Stimulated activated CD4-positive, alpha-beta T cell treated with anti-CD3 and anti-CD28 coated beads, Interleukin-15, amount 100 ng/mL, for 1 hour (primary cell): ENCODE results near the gene RIMBP2.
"Not testable (repeated sequence)": the region's sequence is repeated elsewhere in the genome, so short reads cannot be mapped to it uniquely, and the experiment has no call there.

Experiments
- DNase-seq, 2 donors: peaks; one replicate each; pipeline ENCODE4 v3.0.0-alpha.2; 2020; ENCODE audit warnings: low read depth in 1 of 2, low spot score in 1 of 2

The RIMBP2 gene

DNA sequence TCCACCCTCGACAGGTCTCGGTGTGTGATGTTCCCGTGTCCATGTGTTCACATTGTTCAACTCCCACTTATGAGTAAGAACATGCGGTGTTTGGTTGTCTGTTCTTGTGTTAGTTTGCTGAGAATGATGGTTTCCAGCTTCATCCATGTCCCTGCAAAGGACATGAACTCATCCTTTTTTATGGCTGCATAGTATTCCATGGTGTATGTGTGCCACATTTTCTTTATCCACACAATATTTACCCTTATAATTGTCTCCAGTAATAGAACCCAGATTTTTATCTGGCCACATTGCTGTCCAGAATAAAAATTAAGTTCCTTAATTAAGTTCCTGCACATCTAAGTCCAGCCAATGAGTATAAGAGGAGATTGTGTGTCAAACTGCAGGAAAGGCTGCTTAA, 22.3 kb upstream of the RIMBP2 start:
- DNase-seq = not testable (repeated sequence)

DNA sequence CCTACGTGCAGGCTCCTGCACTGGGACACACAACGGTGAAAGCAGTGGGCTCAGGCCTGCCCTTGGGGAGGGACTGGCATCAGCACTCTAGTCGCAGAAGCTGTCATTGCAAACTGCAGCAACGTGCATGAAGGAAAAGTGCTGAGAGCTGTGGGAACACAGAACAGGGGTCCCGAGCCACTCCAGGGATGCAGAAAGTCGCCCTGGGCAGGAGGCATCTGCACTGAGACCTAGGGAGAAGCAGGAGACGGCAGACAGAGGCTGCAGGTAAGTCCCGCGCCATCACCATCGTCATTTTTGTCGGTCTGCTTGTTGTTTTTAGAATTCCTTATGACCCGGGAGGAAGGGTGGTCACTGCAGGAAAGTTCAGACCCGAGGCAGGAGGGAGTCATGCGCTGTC, 21.6 kb upstream of the RIMBP2 start:
- no peak for DNase-seq

DNA sequence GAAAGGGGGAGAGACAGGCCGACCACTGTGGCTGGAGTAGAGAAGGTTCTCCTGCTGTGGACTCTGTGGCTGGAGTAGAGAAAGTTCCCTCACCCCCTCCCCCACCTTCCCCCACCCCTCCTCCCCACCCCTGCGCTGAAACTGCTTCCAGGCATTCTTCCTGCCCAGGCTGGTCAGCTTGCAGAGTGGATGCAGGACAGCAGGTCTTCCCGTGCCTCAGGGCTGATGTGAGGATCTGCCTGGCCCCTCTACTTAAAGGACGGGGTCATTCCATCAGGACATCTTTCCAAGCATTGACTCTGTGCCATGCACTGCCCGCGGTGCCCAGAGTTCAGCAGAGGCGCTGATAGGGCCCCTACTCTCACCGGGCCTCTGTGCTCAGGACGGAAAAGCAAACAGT, 13.2 kb upstream of the RIMBP2 start:
- no peak for DNase-seq

DNA sequence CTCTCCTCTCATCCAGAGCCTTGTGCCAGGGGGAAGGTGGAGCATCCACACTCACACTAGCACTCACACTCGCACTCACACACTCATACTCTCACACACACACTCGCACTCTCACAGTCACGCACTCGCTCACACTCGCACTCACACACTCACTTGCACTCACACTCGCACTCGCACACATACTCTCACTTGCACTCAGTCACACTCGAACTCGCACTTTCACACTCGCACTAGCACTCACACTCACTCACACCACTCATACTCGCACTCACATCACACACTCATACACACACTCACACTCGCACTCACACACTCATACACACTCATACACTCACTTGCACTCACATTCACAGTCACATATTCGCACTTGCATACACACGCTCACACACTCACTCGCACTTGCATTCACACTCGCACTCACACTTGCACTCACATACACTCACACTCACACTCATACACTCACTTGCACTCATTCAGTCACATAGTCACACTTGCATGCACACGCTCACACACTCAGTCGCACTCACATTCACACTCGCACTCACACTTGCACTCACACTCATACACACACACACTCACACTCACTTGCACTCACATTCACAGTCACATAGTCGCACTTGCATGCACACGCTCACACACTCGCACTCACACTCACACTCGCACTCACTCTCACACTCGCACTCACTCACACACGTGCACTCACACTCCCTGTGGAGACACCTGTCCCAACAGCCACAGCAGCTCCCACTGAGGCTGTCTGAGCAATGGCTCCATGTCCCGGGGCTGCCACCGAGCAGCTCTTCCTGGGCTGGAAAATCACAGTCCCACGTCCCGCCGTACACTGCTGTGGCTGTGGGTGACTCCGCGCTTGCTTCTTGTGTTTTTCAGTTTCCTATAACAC, 12.3 kb upstream of the RIMBP2 start:
- no peak for DNase-seq

DNA sequence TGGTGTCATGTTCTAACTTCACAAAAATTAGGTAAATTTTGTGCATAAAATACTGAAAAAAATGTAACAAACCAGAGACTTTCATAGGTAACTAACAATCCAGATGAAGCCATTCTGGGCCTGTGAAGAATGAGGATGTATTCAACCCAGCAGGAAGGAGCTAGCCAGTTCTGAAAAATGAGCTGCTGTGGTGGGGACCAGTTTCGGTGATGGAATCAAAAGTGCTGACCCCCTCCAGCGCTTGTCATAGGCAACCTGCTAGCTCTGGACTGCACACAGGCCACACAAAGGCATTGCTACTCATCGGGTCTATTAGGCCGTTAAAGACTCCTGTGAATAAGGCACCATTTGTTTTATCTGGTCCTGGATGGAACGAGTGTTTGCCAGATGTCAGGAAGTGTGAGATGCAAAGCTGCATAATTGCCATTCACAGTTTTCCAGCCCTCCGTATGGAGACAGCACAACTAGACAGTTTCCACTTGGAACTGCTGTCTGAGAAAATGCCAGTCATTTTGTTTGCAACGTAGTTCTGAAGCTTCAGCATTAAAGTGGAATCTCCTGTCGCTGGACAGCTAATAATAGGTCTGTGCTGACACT, 3.3 kb upstream of the RIMBP2 start:
- DNase-seq = no peak

DNA sequence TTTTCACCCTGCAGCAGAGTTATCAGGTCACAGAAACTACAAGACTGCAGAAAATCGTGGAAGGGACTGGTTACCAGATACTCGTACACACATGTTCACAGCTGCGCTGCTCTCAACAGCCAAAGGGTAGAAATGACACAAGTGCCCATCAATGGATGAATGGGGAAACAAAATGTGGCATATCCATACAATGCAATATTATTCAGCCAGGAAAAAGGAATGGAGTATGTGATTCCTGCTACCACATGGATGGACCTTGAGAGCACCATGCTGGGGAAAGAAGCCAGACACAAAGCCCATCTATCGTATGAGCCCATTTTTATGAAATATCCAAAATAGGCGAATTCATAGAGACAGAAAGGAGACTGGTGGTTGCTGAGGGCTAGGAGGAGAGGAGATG, 1.7 kb upstream of the RIMBP2 start:
- DNase-seq = no peak

DNA sequence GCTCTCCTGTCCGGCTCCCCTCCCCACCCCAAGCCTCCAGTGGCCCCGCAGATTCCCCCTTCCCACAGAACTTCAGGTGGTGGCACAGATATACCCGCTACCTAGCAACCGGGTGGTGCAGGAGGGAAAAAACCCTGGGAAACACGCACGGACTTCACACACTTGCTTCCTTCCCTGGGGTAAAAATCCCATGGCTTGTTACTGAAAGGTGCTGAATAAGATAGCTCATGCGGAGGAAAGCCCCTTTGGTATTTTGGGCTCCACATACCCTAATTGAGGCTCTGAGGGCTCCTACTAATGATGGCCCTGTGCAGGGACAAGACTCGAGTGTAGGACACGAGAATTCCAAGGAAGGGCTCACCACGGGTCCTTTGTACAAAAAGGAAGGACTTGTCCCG, 869 bp upstream of the RIMBP2 start:
- no peak for DNase-seq

DNA sequence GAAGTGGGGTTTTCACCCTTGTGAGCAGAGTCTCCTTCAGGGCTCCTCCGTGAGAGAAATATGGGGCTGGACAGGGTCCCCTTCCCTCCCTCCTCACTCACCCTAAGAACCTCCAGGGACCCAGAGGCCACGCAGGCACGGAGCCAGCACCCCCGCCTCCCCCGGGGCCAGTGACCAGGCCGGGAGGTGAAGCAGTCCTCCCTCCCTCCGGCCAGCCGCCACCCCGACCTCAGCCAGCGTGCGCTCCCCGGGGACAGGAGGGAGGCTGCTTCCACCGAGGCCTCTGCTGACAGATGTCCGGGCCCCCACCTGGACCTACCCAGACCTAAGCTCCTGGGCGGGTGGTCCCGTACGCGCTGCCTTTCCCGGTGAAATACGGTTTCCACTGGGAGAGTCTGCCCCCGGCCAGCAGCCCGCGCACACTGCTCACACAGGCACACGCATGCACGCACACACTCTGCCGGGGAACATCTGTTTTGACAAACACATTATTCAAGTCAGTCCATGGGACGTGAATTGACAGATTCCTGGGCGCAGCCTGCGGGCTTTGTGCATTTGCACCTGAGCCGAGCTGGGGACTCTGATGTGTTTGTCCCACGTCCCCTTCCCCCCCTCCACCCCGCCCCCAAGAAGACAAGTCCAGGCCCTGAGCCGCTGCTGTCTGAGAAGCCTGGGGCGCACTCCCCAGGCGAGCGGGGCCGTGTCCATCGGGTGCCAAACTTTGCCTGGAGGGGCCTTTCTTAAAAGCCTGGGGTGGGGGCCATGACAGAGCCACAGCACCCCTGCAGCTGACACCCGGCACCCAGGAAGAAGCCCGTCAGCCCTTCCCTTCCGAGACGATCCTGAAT, 725 bp downstream of the RIMBP2 start:
- no peak for DNase-seq

DNA sequence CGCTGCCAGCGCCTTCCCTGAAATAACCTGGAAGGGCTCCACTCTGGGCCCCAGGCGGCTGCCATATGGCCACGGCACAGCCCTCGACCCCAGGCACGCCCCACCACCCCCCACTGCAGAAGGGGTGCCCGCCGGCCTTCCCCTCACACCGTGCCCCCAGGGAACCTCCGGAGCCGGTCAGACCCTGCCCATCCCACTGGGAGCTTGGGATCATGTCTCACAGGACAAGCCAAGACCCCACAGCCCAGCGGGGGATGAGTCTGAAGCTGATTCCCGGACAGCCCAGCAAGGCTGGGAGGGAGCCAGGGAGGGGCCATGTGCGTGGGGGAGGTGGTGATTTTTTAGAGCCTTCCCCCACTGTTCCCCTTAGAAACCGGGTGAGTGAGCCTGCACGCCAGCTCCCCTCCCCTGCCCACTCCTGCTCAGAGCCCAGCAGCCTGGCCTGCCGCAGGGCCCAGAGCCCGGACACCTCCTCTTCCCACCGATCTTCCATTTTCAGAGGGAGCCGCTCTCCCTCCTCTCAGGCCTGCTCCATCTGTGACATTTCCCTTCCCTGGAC, 1.4 kb downstream of the RIMBP2 start:
- DNase-seq = no peak

DNA sequence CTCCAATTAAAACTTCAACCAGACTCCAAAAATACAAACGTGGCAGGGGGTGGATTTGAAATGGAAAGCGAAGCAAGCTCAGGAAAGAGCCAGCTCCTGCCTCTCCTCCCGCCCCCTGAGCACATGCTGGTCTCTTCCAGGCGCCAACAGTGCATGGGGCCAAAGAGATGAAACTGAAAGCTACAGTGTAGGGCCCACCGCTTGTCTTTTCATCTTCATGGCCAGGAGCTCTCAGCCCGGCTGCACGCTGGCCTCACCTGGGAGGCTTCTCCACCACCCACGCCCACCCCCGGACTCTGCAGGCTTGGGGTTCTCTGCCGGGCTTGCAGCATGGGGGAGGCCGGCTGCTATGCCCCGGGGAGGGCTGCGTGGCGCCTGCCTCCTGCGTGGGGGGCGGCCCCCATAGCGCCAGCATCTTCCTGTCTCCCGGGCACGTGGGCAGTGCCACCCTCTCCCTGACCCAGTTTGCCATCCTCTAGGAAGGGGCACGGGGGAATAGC, 2.0 kb downstream of the RIMBP2 start:
- DNase-seq = no peak

DNA sequence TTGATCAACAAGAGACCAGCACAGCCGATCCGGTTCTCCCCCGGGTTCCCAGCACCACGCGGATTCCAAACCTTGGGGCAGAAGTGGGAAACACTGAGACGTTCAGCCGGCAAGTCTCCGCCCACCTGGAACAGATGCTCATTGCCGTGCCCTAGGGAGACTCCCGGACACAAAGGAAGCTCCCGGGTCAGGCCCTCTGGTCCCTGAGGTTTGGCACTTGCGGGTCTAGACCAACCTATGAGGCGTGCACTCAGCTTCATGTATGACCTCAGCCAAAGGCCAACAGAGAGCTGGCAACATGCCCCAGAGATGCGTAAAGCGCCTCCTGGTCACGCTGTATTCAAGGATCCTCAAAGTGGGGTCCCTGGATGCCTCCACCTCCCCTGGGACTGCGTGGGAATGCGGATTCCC, 2.5 kb downstream of the RIMBP2 start:
- no peak for DNase-seq

DNA sequence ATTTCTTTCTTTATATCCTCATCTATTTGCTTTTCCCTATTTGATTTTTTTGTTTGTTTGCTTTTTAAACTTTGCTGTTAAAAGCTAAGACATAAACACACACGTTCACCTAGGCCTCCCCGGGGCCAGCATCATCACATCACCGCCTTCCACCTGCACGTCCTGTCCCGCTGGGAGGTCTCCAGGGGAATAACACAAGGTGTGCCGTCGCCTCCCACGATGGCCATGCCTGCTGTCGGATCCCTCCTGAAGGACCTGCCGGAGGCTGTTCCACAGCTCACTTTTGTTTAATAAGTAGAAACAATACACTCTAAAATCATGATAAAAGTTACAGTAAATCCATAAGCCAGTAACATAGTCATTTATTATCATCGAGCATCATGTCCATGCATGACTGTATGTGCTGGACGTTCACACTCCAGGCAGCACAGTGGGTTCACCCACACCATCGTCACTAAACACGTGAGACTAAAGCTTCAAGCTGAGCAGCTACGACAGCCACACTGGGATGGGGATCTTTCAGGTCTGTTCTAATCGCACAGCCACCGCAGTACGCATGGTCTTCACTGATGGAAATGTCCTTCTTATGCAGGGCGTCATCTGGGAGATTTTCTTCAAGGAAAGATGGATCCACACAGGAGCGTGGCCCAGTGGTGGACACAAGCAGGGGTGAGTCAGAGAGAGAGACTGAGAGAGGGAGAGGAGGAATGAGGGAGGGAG, 3.6 kb downstream of the RIMBP2 start:
- no peak for DNase-seq

DNA sequence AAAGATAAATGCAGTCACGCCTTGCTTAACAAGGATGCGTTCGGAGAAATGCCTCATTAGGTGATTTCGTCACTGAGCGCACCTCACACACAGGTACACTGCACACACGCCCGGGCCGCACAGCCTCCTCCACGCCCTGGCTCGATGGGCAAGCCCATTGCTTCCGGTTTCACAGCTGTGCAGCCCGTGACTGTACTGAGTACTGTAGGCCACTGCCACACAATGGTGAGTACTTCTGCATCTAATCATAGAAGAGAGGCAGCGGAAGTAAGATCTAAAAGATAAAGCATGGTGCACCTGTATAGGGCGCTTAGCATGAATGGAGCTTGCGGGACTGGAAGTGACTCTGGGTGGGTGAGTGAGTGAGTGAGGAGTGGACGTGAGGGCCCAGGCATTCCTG, 4.3 kb downstream of the RIMBP2 start:
- no peak for DNase-seq

DNA sequence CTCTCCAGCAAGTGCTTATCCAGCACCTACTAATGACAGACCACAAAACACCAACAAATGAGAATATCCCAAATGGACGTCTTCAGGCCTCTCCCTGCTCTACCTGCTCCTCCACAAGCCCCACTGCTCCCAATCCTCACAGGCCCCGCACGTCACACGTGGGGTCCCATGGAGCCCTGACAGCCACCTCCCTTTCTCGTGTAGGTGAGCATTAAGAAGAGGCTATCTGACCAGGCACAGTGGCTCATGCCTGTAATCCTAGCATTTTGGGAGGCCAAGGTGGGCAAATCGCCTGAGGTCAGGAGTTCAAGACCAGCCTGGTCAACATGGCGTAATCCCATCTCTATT, 5.4 kb downstream of the RIMBP2 start:
- DNase-seq = no peak

DNA sequence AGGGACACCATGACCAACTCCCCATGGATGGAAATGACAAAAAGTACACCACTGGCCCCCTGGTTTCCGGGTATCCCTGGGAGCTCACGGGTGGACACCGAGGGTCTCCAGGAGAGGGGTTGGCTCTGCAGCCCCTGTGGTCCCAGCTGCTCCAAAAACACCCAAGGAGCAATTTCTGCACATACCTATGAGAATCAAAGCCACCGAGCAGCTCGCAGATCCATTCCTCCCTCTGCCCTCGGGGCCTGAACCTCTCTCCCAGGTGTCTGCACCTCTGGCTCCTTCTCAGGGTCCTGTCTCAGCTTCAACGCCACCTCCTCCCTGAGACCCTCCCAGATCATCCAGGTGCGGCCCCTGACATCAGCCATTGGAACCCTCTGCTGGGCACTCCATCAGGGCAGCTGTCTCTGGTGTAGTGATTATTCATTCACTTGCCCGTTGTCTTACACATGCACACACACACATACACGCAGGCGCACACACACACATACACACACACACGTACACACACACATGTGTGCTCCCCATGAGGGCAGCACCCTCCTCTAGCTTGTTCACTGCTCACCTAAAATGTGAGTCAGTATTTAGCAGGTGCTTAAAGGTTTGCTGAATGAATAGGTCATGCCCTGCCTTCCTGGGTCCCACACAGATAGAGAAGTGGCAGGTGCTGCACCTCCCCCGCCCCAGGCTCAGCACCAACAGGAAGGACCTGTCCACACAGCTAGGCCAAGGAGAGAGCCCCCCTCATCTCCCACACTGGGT, 5.9 kb downstream of the RIMBP2 start:
- DNase-seq = no peak

DNA sequence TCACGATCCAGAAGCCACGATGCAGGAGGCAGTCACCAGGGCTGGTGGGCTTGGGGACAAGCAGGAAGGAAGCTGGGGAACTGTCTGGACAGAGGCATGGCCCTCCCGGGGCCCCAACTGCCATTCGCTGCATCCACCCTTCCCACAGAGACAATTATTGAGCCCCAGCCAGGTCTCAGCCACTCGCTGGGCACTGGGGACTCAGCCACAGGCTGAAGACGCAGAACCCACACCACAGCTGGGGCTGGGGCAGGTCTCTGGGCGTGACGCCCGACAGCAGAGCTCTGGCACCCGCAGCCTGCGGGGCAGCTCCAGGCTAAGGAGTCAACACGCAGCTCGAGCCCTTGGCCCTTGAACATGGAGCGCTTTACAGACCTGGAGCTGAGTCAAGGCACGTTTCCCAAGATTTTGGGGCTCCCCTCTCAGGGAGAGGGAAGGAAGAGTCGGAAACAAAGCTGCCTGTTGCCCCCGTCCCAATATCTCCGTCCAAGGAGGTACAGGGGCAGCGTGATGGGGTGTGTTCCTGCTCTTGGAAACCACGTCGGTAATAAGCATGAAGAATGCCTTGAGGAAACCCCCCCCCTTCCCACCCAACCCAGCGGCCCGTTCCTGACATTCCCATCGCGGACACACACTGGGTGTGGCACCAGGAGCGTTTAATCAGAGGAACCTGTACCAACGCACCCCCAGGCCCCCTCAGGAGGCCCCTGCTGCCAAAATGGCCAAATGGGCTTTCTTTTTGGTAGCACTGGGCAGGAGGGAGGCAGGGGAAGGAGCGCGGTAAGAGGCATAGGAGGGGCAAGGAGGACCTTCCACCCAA, 6.7 kb downstream of the RIMBP2 start:
- DNase-seq = no peak

DNA sequence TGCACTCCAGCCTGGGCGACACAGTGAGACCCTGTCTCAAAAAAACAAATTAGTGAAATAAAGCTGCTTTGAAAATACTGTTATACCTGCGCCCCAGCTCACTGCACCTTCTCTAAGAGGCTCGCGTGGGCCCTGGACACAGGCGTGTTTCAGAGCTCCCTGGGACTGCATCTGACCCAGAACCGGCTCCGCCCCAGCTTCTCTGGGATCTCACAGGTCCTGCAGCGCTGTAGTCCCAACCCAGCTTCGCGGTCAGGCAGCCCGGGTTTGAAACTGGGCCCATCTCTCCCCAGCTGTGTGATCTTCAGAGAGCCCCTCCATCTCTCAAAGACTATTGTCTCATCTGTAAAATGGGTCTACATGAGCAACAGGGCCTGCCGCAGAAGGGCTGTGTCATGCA, 7.5 kb downstream of the RIMBP2 start:
- DNase-seq = no peak

DNA sequence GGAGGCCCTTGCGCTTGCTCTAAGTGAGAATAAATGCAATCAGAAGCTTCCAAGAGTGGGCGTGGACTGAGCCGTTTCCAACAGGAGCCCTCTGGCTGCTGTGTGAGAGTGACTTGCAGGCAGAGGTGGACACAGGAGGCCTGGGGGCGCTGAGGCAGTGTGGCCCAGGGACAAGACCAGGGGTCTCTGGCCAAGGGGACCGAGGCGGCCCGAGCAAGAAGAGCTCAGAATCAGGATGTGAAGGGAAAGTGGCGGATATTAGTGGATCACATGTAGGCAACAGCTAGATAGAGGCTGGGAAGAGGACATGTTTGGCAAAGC, 8.6 kb downstream of the RIMBP2 start:
- DNase-seq = no peak

DNA sequence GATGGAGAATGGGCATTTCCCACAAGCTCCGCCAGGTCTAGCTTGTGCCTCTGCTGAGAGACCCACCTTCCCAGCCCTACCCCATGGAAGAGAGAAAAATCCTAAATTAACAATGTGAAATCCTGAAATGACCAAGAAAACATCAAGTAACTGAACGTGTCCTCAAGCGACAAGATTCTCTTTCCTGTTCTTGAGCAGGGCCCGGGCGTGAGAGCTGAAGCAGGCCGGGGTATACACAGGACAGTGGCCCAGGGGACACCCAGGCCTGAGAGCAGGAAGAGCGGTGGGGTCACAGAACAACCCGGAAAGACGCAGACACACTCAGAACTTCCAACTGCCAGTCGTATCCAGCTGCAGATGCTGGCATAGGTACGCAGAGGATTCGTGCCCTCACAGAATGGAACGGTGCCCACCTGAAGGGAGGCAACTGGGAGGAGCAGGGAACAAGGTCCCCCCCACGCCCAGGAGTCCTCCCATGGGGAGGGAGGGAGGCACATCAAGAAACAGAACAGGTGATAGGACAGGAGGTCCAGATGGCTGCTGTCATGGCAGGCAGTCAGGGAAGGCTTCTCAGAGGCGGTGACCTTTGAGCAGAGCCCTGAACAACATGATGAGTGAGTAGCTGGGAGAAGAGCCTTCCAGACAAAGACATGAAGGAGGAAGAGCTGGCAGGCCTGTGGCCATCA, 9.1 kb downstream of the RIMBP2 start:
- no peak for DNase-seq
